Gastroesophageal sphincter (tissue), 3 donors: Measurements from ENCODE around the gene NCOA5.

ENCODE experiments used
- CTCF ChIP-seq, 4 experiments: fragments of 200-600 bp in 2 of 4; fragments of 450-650 bp in 2 of 4; sonication (generic) in 1 of 4; IDR thresholded peaks; one replicate each; pipeline ENCODE4 v1.5.1; 2017 to 2019; ENCODE audit warnings: antibody characterized with exemption in 4 of 4, mild to moderate bottlenecking in 2 of 4, moderate library complexity in 2 of 4
- EP300 ChIP-seq: sonication (generic); formaldehyde crosslinking; IDR thresholded peaks from one replicate; pipeline ENCODE4 v1.6.1; 2017; ENCODE audit warnings: antibody characterized with exemption, mild to moderate bottlenecking
- POLR2A ChIP-seq, 2 donors: fragments of 450-650 bp; IDR thresholded peaks; one replicate each; pipeline ENCODE4 v1.6.1; 2017; ENCODE audit warnings: antibody characterized with exemption in 2 of 2, mild to moderate bottlenecking in 2 of 2, moderate library complexity in 1 of 2
- POLR2AphosphoS5 ChIP-seq: sonication (generic); formaldehyde crosslinking; IDR thresholded peaks from one replicate; pipeline ENCODE4 v1.6.1; 2017; ENCODE audit warnings: antibody characterized with exemption

GRCh38 chr20:46035253-46035652, 54.5 kb downstream of the NCOA5 start:
- TF ChIP-seq CTCF (IDR thresholded peaks at IDR 0.05) (no peak), POLR2AphosphoS5 (no peak), POLR2A (IDR thresholded peaks at IDR 0.05) (no peak), EP300 (no peak)
